Dendritic cell treated with granulocyte-macrophage colony-stimulating factor and Interleukin-4, amounts not matched to agents 40 ng/mL and 50 ng/mL, for 4 days (primary cell): ENCODE data around the gene PTPN2.
A peak's percentile ranks its signal among the peaks of the same experiment; 100 is the strongest.

Experiments used
- H3K27ac Mint-ChIP-seq: one replicate; pipeline ENCODE4 v1.8.0; 2022; ENCODE audit warnings: mild to moderate bottlenecking, mixed read lengths
- H3K27me3 Mint-ChIP-seq: one replicate; pipeline ENCODE4 v1.8.0; 2022; ENCODE audit warnings: mild to moderate bottlenecking, mixed read lengths
- H3K36me3 Mint-ChIP-seq: one replicate; pipeline ENCODE4 v1.8.0; 2022; ENCODE audit warnings: low read depth, mixed read lengths
- H3K4me1 Mint-ChIP-seq: one replicate; pipeline ENCODE4 v1.8.0; 2022; ENCODE audit warnings: low read depth, mixed read lengths
- H3K4me3 Mint-ChIP-seq: one replicate; pipeline ENCODE4 v1.8.0; 2022; ENCODE audit warnings: mild to moderate bottlenecking, moderate library complexity, mixed read lengths
- H3K9me3 Mint-ChIP-seq: one replicate; pipeline ENCODE4 v1.8.0; 2022; ENCODE audit warnings: mixed read lengths
- intact Hi-C: fragments of 100-400 bp; cut with micrococcal nuclease; formaldehyde crosslinking; loops from one replicate; pipeline ENCODE4 v1.15.0; 2022

The PTPN2 gene

DNA sequence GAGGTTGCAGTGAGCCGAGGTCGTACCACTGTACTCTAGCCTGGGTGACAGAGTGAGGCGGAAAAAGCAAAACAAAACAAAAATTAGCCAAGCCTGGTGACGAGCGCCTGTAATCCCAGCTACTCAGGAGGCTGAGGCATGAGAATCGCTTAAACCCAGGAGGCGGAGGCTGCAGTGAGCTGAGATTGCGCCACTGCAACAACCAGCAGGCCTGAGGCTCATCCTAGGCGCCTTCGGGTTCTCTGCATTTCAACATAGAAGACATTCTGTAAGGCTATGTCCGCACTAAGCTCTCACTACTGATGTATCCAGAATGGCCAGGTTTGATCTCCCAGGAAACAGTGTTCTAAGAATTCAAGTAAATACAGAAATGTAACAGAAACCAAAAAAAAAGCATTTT, 23.5 kb downstream of the PTPN2 start:
- Mint-ChIP-seq H3K4me3 (no peak overlapping the region), H3K9me3 (no peaks in the 10 kb centered on the region), H3K36me3 (peaks cover 69% of the 10 kb centered on the region), H3K27me3 (no peaks in the 10 kb centered on the region), H3K4me1 (peaks cover 43% of the 10 kb centered on the region), H3K27ac (peak overlapping the region; percentile 37)
- intact Hi-C loops, result no loop called here

DNA sequence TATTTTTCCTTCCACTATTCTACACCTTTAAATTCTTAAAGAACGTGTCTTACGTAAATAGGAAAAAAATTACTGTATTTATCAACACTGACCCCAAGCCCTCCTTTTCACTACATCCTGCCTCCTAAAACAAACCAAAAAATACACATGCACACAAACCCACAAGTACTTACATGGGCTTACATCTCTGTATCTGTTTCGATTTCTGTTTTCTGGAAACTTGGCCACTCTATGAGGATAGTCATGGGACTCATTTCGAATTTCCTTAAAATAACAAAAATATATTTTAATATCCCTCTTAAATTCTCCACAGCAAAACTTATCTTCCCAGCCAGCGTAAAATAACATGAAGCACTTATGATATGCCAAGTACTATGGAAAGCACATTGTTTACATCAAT, 25.0 kb downstream of the PTPN2 start:
- Mint-ChIP-seq H3K4me3 (no peak overlapping the region), H3K27ac (no peak overlapping the region), H3K27me3 (no peaks in the 10 kb centered on the region), H3K9me3 (no peaks in the 10 kb centered on the region), H3K4me1 (peaks cover 48% of the 10 kb centered on the region), H3K36me3 (peaks cover 75% of the 10 kb centered on the region)
- intact Hi-C loops, result no loop called here

DNA sequence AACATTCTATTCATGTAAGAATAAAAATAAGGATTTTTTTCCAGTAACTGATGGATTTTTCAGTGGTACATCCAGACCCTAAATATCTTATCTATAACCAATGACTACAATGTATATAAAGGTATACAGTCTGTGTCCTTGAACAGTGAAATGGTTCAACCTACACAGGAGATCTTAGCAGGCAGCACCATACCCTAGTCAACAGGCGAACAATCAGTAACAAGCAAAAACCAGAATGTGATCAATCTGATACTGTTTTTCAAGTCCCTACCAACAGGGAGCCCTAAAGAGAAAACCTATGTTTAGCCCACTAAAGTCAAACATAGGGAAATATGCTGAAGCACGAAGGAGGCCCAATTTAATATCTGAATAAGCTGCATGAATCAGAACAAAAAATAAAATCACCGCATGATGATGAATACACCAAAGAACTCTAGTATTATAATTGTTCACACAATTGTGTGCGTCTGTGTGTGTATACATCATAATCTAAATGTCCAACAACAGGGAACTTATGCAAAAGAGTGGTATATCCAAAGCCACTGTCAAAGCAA, 26.0 kb downstream of the PTPN2 start:
- Mint-ChIP-seq H3K27ac (no peak overlapping the region), H3K4me1 (peaks cover 48% of the 10 kb centered on the region), H3K4me3 (no peak overlapping the region), H3K27me3 (no peaks in the 10 kb centered on the region), H3K9me3 (no peaks in the 10 kb centered on the region), H3K36me3 (peaks cover 81% of the 10 kb centered on the region)
- intact Hi-C loops, result no loop called here

DNA sequence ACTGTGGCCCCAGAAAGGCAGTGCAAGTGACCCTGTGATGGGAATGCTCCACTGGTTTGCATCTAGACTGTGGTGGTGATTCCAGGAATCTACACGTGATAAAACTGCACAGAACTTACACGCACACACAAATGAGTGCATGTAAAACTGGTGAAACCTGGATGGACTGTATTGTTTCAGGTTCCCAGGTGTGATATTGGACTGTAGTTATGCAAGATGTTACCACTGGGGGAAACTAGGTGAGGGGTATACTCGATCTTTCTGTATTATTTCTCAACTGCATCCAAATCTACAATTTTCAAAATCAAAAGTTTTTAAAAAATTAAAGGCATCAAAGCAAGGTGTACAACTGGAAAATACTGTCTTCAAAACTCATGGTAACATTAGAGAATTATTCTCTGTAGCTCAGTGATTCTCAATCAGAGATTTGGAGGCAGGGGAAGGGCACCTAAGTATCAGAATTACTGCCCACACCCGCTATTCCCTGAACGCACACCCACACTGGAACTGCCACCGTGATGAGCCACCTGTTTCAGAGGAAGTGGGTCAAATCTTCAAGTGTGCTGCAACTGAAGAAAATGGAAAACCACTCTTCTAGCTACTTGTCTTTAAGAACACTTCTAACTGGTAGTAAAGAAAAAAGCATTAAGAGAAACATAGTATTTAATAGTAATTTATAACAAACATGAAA, 26.7 kb downstream of the PTPN2 start:
- intact Hi-C loops, result no loop called here
- Mint-ChIP-seq H3K27me3 (no peaks in the 10 kb centered on the region), H3K4me3 (no peak overlapping the region), H3K27ac (no peak overlapping the region), H3K36me3 (peaks cover 81% of the 10 kb centered on the region), H3K4me1 (peaks cover 48% of the 10 kb centered on the region), H3K9me3 (no peaks in the 10 kb centered on the region)

DNA sequence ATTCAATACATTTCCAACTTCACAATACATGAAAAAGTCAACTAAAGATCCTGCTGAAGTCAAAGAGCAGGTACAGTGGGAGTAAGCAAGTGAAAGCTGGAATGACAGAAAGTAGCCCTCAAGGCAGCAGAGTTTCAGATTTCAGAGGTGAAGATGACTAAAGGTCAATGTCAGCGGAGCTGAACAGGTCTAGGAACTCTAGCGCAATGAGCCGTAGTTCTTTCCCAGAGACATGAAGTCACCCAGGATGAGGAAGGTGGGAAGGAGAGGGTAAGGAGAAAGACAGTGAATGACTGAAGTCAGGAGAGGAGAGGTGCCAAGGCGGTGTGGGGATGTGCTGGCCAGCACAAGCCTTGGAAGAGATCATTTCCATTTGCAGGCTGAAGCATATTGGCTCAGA, 28.1 kb downstream of the PTPN2 start:
- intact Hi-C loops, result no loop called here
- Mint-ChIP-seq H3K27ac (no peak overlapping the region), H3K4me3 (no peak overlapping the region), H3K4me1 (peaks cover 43% of the 10 kb centered on the region), H3K9me3 (no peaks in the 10 kb centered on the region), H3K36me3 (peaks cover 88% of the 10 kb centered on the region), H3K27me3 (no peaks in the 10 kb centered on the region)

DNA sequence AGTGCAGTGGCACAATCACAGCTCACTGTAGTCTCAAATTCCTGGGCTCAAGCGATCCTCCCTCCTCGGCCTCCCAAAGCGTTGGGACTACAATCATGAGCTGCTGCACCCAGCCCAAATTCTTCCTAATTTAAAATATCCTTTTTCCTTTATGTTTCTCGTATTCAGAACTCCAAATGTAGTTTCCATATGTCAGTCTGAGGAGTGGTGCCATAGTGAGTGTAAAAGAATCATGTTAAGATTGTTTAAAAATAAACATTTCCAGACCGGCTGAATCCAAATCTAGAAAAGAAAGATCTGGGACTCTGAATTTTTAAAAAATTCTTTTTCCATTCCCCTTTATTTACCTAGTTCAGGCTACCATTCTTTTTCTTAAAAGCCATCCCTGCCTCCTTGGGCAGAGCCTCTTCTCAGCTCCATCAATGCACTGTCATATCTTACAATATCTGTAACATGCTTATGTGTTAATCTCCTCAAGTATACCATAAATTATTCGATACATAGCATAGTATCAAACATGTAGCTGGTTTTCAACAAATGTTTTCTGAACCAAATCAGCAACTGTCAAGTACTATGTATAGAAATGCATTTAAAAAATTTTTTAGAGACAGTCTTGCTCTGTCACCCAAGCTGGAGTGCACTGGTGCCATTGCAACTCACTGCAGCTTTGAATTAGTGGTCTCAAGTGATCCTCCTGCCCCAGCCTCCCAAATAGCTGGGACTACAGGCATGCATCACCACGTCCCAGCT, 31.3 kb downstream of the PTPN2 start:
- peaks cover 51% of the 10 kb centered on the region for H3K4me1 Mint-ChIP-seq
- H3K27ac Mint-ChIP-seq, result peak overlapping the region; percentile 77
- no peaks in the 10 kb centered on the region for H3K9me3 Mint-ChIP-seq
- no peaks in the 10 kb centered on the region for H3K27me3 Mint-ChIP-seq
- intact Hi-C loops, result no loop called here
- peaks cover 82% of the 10 kb centered on the region for H3K36me3 Mint-ChIP-seq
- no peak overlapping the region for H3K4me3 Mint-ChIP-seq

DNA sequence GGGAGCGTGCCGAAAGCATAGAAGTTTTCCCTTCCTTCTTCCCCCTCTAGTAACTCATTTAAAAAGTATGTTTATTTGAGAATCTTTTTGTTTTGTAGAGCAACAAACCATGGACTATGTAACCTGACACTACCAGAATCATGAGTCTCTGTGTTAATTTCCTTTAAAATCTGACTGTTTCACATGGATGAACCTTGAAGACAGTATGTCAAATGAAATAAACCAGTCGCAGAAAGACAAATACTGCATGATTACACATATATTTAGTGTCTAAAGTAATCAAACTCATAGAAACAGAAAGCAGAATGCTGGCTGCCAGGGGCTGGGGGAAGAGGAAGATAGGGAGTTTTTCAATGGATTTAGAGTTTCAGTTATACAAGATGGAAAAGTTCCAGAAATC, 32.3 kb downstream of the PTPN2 start:
- peaks cover 72% of the 10 kb centered on the region for H3K36me3 Mint-ChIP-seq
- no peak overlapping the region for H3K4me3 Mint-ChIP-seq
- H3K4me1 Mint-ChIP-seq, result peaks cover 56% of the 10 kb centered on the region
- H3K27me3 Mint-ChIP-seq, result no peaks in the 10 kb centered on the region
- H3K9me3 Mint-ChIP-seq, result no peaks in the 10 kb centered on the region
- H3K27ac Mint-ChIP-seq, result peak overlapping the region; percentile 77
- intact Hi-C loops, result no loop called here

DNA sequence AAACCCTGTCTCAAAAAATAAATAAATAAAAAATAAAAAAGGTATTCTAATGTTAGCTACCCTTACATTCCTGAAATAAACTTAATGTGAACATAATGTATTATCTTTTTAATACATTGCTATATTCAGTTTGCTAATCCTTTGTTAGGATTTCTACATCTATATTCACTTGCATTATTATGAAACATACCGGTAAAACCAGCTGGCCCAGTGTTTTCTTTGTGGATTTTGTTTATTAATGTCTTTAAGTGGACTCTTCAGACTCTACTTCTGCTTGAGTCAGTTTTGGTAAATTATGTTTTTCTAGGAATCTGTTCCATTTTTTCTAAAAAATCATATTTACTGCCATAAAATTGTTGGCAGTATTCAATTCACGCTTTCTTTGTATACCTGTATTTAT, 34.5 kb downstream of the PTPN2 start:
- Mint-ChIP-seq H3K4me3 (no peak overlapping the region), H3K27me3 (no peaks in the 10 kb centered on the region), H3K9me3 (no peaks in the 10 kb centered on the region), H3K36me3 (peaks cover 51% of the 10 kb centered on the region), H3K27ac (no peak overlapping the region), H3K4me1 (peaks cover 61% of the 10 kb centered on the region)
- intact Hi-C loops, result no loop called here

DNA sequence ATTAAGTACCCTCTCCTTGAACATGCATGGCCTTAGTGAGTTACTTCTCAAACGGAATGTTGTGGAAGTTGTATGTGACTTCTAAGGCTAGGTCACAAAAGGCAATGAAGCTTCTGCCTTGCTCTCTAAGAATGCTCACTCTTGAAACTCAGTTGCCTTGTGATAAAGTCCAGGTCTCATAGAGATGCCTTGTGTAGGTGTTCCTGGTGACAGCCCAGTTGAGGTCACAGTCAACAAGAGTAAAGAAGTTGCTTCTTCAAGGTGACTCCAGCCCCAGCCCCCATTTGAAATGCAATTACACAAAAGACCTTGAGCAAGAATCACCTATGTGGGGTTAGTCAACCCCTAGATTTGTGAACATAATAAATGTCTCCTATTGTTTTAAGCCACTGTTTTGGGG, 35.6 kb downstream of the PTPN2 start:
- intact Hi-C loops, result no loop called here
- Mint-ChIP-seq H3K27ac (no peak overlapping the region), H3K36me3 (peaks cover 51% of the 10 kb centered on the region)

DNA sequence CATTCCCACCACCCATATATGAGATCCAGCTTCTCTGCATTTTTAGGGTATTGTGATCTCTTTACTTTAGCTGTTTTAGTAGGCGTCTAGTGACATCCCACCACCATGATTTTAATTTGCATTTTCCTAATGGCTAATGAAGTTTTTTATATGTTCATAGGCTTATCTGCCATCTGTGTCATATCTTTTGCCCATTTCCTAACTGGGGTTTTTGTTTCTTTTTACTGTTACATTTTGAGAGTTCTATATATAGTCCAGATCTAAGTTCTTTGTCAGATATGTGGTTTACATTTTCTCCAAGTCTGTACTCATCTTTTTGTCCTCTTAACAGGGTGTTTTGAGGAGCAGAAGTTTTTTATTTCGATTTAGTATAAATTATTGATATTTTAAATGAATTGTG, 39.6 kb downstream of the PTPN2 start:
- H3K4me3 Mint-ChIP-seq, result no peak overlapping the region
- H3K9me3 Mint-ChIP-seq, result no peaks in the 10 kb centered on the region
- H3K27ac Mint-ChIP-seq, result peak overlapping the region; percentile 97
- H3K4me1 Mint-ChIP-seq, result peaks cover 77% of the 10 kb centered on the region
- no peaks in the 10 kb centered on the region for H3K27me3 Mint-ChIP-seq
- intact Hi-C loops, result no loop called here
- H3K36me3 Mint-ChIP-seq, result peaks cover 55% of the 10 kb centered on the region

More for the DNA sequence above, 35.6 kb downstream of the PTPN2 start:
- H3K9me3 Mint-ChIP-seq, result no peaks in the 10 kb centered on the region
- peaks cover 63% of the 10 kb centered on the region for H3K4me1 Mint-ChIP-seq
- no peaks in the 10 kb centered on the region for H3K27me3 Mint-ChIP-seq
- H3K4me3 Mint-ChIP-seq, result no peak overlapping the region

DNA sequence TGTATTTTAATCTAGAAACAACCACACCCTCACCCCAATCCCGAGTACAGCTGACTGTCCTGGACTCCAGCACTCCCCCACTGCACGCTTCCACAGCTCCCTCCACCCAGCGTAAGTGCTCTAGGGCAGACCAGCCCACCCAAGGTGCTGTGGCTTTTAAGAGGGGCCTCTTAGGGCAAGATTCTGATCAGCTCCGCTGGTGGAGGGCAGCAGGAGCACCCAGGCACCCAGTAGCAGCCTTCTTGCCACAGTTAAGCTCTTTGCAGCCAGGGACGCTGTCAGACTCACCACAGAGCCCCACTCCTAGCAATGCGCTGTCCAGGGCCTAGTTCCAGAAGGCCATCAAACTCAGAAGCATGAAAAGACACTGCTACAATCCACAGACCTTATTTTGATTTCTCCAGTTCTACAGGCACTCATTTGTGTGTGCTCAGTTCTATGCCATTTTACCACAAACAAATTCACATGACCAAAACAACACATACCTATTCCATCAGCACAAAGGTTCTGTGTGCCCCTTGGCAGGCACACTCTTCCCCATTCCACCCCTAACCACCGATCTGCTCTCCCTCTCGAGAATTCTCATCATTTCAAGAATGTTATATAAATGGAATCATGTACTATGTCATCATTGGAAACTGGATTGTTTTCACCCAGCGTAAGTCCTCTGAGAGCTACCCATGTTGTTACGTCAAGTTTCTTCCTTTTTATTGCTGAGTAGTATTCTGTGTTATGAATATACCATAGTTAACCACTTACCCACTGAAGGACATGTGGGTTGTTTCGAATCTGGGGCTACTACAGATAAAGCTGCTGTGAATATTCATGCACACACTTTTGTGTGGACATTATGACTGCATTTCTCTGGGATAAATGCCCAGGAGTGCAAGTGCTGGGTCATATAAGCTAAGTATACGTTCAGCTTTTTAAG, 40.4 kb downstream of the PTPN2 start:
- Mint-ChIP-seq H3K9me3 (no peaks in the 10 kb centered on the region), H3K4me3 (no peak overlapping the region), H3K36me3 (peaks cover 49% of the 10 kb centered on the region), H3K4me1 (peaks cover 81% of the 10 kb centered on the region), H3K27me3 (no peaks in the 10 kb centered on the region), H3K27ac (peak overlapping the region; percentile 97)
- intact Hi-C loops, result no loop called here

DNA sequence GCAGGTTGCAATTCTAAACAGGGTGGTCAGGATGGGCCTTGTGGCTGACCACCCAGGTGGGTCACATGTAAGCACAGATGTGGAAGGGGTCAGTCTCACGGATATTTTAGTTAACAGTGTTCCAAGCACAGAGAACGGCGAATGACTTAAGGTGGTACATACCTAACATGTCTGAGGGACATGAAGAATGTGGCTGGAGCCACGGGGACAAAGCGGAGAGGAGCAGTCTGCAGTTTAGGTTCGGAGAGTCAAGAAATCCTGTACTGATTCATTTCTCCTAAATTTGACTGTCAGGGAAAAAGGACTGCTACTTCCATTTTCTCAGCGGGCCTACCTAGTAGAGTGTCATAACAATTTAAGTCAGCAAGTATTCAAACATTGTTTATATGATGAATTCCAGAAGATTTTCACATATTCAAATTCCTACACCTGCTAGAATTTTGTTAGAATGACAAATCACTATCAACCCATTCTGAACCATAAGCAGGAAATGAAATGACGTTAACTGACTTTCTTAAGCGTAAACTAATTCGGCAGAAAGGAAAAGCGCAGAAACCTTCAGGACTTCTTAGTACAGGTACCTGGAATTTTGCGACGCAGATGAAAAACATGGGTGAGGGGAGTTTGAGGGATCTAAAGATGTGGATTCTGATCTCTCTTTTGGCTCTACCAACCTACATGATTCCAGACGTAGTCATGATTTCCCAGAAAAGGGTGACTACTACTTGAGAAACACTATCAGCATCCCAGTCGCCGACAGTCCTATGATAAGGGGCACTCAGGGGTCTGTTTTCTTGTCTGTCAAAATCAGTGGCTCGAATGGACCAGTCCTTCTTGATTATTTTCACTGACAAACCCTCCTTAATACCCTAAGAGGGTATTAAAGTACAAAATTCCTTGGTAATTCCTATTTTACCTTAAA, 41.3 kb downstream of the PTPN2 start:
- Mint-ChIP-seq H3K4me1 (peaks cover 88% of the 10 kb centered on the region), H3K36me3 (peaks cover 44% of the 10 kb centered on the region), H3K4me3 (no peak overlapping the region), H3K27me3 (no peaks in the 10 kb centered on the region), H3K27ac (peak overlapping the region; percentile 97), H3K9me3 (no peaks in the 10 kb centered on the region)
- intact Hi-C loops, result no loop called here

DNA sequence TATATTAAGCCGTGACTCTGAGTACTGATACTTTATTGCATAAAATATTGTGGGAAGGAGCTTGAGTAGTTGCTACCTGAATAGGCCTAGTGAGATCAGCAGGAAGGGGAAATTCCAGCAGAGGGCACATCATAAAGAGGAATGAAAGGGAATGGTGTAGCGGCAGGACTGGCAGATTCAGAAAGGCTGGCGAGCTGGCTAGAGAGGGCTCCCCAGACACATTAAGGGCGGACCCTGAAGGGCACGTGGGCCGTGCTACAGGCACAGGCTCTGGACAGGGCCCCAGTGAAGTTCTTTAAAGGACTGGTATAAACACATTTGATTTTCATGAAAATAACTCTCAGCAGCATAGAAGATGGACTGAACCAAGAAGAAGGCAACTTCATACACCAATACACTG, 43.0 kb downstream of the PTPN2 start:
- peak overlapping the region; percentile 97 for H3K27ac Mint-ChIP-seq
- H3K4me1 Mint-ChIP-seq, result peaks cover 80% of the 10 kb centered on the region
- H3K27me3 Mint-ChIP-seq, result no peaks in the 10 kb centered on the region
- intact Hi-C loops, result no loop called here
- H3K36me3 Mint-ChIP-seq, result peaks cover 48% of the 10 kb centered on the region
- no peaks in the 10 kb centered on the region for H3K9me3 Mint-ChIP-seq
- no peak overlapping the region for H3K4me3 Mint-ChIP-seq
